ENCODE measurements around the gene NYAP2.

The NYAP2 gene

GRCh38 chr2:225693259-225693658 is 293.7 kb downstream of the NYAP2 start:
- TF ChIP-seq CTCF (IDR thresholded peaks at IDR 0.05; ENCODE audit: insufficient read depth, low read depth, low read length, missing control alignments) = no peak
- no peak overlapping the region for H3K4me3 ChIP-seq (ENCODE audit: low read length)
- DNase-seq (ENCODE audit: low read depth) = no peak

DNA sequence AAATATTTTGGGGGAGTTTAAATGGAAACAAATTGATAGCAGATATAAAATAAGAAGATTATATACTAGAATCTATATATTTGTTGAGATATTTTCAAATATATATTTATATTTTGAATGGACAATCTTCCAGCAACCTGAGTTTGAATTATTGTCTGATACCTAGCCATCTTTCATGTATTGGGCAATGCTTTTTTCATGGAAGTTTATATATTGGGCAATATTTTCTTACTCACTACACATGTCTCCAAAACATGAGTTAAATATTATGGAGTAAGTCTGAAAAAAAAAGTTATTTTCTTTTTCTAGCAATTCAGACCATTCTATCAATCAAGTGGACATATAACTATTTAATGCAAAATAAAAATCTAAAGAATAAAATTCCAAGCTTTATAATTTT is 295.2 kb downstream of the NYAP2 start:
- H3K4me3 ChIP-seq (ENCODE audit: low read length) = no peak overlapping the region
- TF ChIP-seq CTCF (IDR thresholded peaks at IDR 0.05; ENCODE audit: insufficient read depth, low read depth, low read length, missing control alignments) = no peak
- peak; percentile 30 for DNase-seq (ENCODE audit: low read depth)

DNA sequence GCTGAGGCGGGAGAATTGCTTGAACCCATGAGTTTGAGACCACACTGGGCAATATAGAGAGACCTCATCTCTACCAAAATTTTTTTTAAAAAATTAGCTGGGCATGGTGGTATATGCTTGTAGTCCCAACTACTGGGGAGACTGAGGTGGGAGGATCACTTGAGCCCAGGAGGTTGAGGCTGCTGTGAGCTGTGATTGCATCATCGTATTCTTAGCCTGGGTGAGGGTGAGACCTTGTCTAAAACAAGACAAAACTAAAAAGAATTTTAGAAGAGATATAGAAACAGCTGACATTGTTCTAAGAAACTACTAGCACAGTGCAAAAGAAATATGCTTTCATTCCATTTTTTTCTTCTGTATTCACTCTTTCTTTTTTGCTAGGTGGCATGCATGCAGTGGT is 298.4 kb downstream of the NYAP2 start:
- no peak overlapping the region for H3K4me3 ChIP-seq (ENCODE audit: low read length)
- DNase-seq (ENCODE audit: low read depth) = no peak
- TF ChIP-seq CTCF (IDR thresholded peaks at IDR 0.05; ENCODE audit: insufficient read depth, low read depth, low read length, missing control alignments) = no peak
